Pancreas (tissue), 10 donors: Measurements from ENCODE around the gene DTNB. TPM values are rescaled to one million over a fixed set of nuclear protein-coding genes. Genes with fewer than 3 reads are reported as not detected.
"Not testable (repeated sequence)": the region's sequence is repeated elsewhere in the genome, so short reads cannot be mapped to it uniquely, and the experiment has no call there.

Experiments
- ATAC-seq, 4 donors: fragments of 200-7000 bp; cut with Tn5 transposase; one replicate each; pipeline versions ENCODE4 v1.8.0 to v1.9.1; 2020; ENCODE audit warnings: mild to moderate bottlenecking in 4 of 4, moderate library complexity in 4 of 4
- DNase-seq, 6 donors: peaks; one replicate each; pipeline ENCODE4 v3.0.0-alpha.2; 2020
- FAIRE-seq: peaks from 2 replicates; lab custom pipeline; 2012; peaks lifted over from hg19 to GRCh38; lab: Jason Lieb, UNC
- H3K27ac ChIP-seq, 4 donors: fragments of 200-600 bp; sonication (generic); 1 replicate in 3 of 4; 2 replicates in 1 of 4; pipeline versions ENCODE4 v1.5.0 to v1.8.0; 2020
- H3K27me3 ChIP-seq, 4 donors: fragments of 200-600 bp; one replicate each; pipeline ENCODE4 v1.8.0; 2021
- H3K36me3 ChIP-seq, 3 donors: fragments of 200-600 bp; sonication (generic) in 1 of 3; one replicate each; pipeline versions ENCODE4 v1.5.0 to v1.8.0; 2020 to 2021
- H3K4me1 ChIP-seq, 3 donors: fragments of 200-600 bp; one replicate each; pipeline ENCODE4 v1.8.0; 2021
- H3K4me3 ChIP-seq, 4 donors: fragments of 200-600 bp; sonication (generic) in 2 of 4; one replicate each; pipeline versions ENCODE4 v1.5.0 to v1.8.0; 2020 to 2021
- H3K9me3 ChIP-seq, 4 donors: fragments of 200-600 bp; one replicate each; pipeline ENCODE4 v1.8.0; 2021
- CTCF ChIP-seq, 4 donors: fragments of 200-600 bp; sonication (generic) in 3 of 4; IDR thresholded peaks; one replicate each; pipeline versions ENCODE4 v1.5.0 to v1.8.0; 2021; ENCODE audit warnings: antibody characterized with exemption in 4 of 4
- WGBS, 2 donors: extraction: QIAGEN DNeasy Blood & Tissue Kit; methylation state at CpG; one replicate each; pipeline ENCODE4 v1.1.7; 2013; 5-methylcytosine and 5-hydroxymethylcytosine counted together
- intact Hi-C, 3 donors: fragments of 100-400 bp; cut with DNase I; formaldehyde crosslinking; loops; one replicate each; pipeline versions ENCODE4 v1.11.1 to v1.14.2; 2022
- polyA plus RNA-seq, 2 donors: library from polyadenylated mRNA; stranded (reverse); fragments of 200-250 nt; gene quantifications; one replicate each; pipeline ENCODE4 v1.2.3, GENCODE V29; 2013
- total RNA-seq, 6 donors: library from RNA; stranded (reverse); fragmentation: NEBNext Ultra II Directional in 4 of 6; extraction: Animal tissue kit (Norgen Biotek cat#: 25700) in 4 of 6; gene quantifications; one replicate each; pipeline versions ENCODE4 v1.2.1 to v1.2.4, GENCODE V29; 2021 to 2023
- donor health status: healthy with polysubstance abuse.
- donor health status: DM: no; HTN: no; CAD: no; lungs with moderate emphysema.
- donor health status: DM: no; HTN: no; CAD: no.
- donor health status: control.
- donor health status: control.
- donor health status: Bipolar disorder and iron deficiency.
- donor health status: DM: yes; HTN: yes; CAD: no.
- donor health status: DM: no; HTN: no; CAD: no.
- donor health status: DM: no; HTN: no; CAD: no.
- donor health status: DM: yes; HTN: yes; CAD: no.

Gene DTNB
- total and polyA plus RNA-seq, 8 donors, result 10.8 to 27.8 (median 15.1) TPM

- 88 to 90% methylated on average over 13 of the region's 13 CpGs for WGBS, 2 donors
- H3K36me3 ChIP-seq, result no peaks in the 10 kb centered on the region
- no peaks in the 10 kb centered on the region for H3K9me3 ChIP-seq
- H3K4me3 ChIP-seq, result no peak overlapping the region
- peaks cover 0 to 8% (median 0%) of the 10 kb centered on the region in 3 donors for H3K4me1 ChIP-seq
- intact Hi-C loops, result no loop called here
- ATAC-seq (peak in 2 of 4 donors; percentile 40 to 78), FAIRE-seq (no peak), DNase-seq (no peak)
- TF ChIP-seq CTCF (IDR thresholded peaks at IDR 0.05), result no peak
- H3K27me3 ChIP-seq, result no peaks in the 10 kb centered on the region
- no peak overlapping the region for H3K27ac ChIP-seq
These were observed 254.3 kb downstream of the DTNB start for GRCh38 chr2:25418944-25419677.

- H3K4me1 ChIP-seq, result peaks cover 0 to 8% (median 0%) of the 10 kb centered on the region in 3 donors
- no peak overlapping the region for H3K27ac ChIP-seq
- H3K4me3 ChIP-seq, result no peak overlapping the region
- ATAC-seq, result no peak
- no peak for FAIRE-seq
- H3K9me3 ChIP-seq, result no peaks in the 10 kb centered on the region
- intact Hi-C loops, result no loop called here
- WGBS, 2 donors, result 96 to 97% methylated on average over 6 of the region's 6 CpGs
- TF ChIP-seq CTCF (IDR thresholded peaks at IDR 0.05), result no peak
- no peak for DNase-seq
- no peaks in the 10 kb centered on the region for H3K27me3 ChIP-seq
- H3K36me3 ChIP-seq, result no peaks in the 10 kb centered on the region
These were observed 255.5 kb downstream of the DTNB start for GRCh38 chr2:25417715-25418369.

- Histone ChIP-seq H3K27me3 (no peaks in the 10 kb centered on the region), H3K4me3 (no peak overlapping the region), H3K36me3 (no peaks in the 10 kb centered on the region), H3K9me3 (no peaks in the 10 kb centered on the region), H3K4me1 (peaks cover 0 to 7% (median 2%) of the 10 kb centered on the region in 3 donors), H3K27ac (no peak overlapping the region)
- DNase-seq (no peak), FAIRE-seq (no peak), ATAC-seq (no peak)
- WGBS, 2 donors, result 86 to 93% methylated on average over 3 of the region's 3 CpGs
- no peak for TF ChIP-seq CTCF (IDR thresholded peaks at IDR 0.05)
- intact Hi-C loops, result no loop called here
These were observed 256.7 kb downstream of the DTNB start for GRCh38 chr2:25416674-25417073.

- Histone ChIP-seq H3K9me3 (no peaks in the 10 kb centered on the region), H3K36me3 (no peaks in the 10 kb centered on the region), H3K4me3 (no peak overlapping the region), H3K4me1 (peaks cover 0 to 7% (median 0%) of the 10 kb centered on the region in 3 donors), H3K27ac (no peak overlapping the region), H3K27me3 (no peaks in the 10 kb centered on the region)
- DNase-seq, result no peak
- TF ChIP-seq CTCF (IDR thresholded peaks at IDR 0.05), result no peak
- WGBS, 2 donors, result 96 to 99% methylated on average over 6 of the region's 6 CpGs
- intact Hi-C loops, result no loop called here
- FAIRE-seq, result no peak
- no peak for ATAC-seq
These were observed 258.6 kb downstream of the DTNB start for GRCh38 chr2:25414781-25415180.

GRCh38 chr2:25413409-25413808 is 260.0 kb downstream of the DTNB start:
- H3K27me3 ChIP-seq, H3K9me3 ChIP-seq, H3K4me3 ChIP-seq, H3K36me3 ChIP-seq, FAIRE-seq, intact Hi-C loops, H3K4me1 ChIP-seq, DNase-seq, H3K27ac ChIP-seq, ATAC-seq: not testable (repeated sequence)
- 86 to 96% methylated on average over 5 to 7 of the region's 7 CpGs for WGBS, 2 donors
